Naive B cell (primary cell): Measurements from ENCODE around the gene PRM2. TPM values are rescaled to one million over a fixed set of nuclear protein-coding genes. Genes with fewer than 3 reads are reported as not detected.

Experiments used
- ATAC-seq, 2 donors: fragments of 150-1000 bp; cut with Tn5 transposase; 2 replicates each; pipeline ENCODE4 v1.10.0; 2021; ENCODE audit warnings: low read depth in 2 of 2, mild to moderate bottlenecking in 2 of 2, moderate library complexity in 2 of 2
- DNase-seq: peaks from one replicate; pipeline ENCODE4 v3.0.0; 2022
- H3K27ac Mint-ChIP-seq, 6 donors: one replicate each; pipeline ENCODE4 v1.8.0; 2020 to 2022; ENCODE audit warnings: mild to moderate bottlenecking in 6 of 6, mixed read lengths in 6 of 6, moderate library complexity in 5 of 6, inconsistent platforms in 2 of 6
- H3K27me3 Mint-ChIP-seq, 3 donors: one replicate each; pipeline ENCODE4 v1.8.0; 2021 to 2022; ENCODE audit warnings: mixed read lengths in 3 of 3, mild to moderate bottlenecking in 1 of 3
- H3K36me3 Mint-ChIP-seq, 2 donors: one replicate each; pipeline ENCODE4 v1.8.0; 2020 to 2022; ENCODE audit warnings: mixed read lengths in 2 of 2, inconsistent platforms in 1 of 2, mild to moderate bottlenecking in 1 of 2
- H3K4me1 Mint-ChIP-seq, 3 donors: one replicate each; pipeline ENCODE4 v1.8.0; 2020 to 2022; ENCODE audit warnings: mixed read lengths in 3 of 3, inconsistent platforms in 1 of 3, mild to moderate bottlenecking in 1 of 3, moderate library complexity in 1 of 3
- H3K4me3 Mint-ChIP-seq, 8 donors: one replicate each; pipeline ENCODE4 v1.8.0; 2020 to 2022; ENCODE audit warnings: mild to moderate bottlenecking in 8 of 8, mixed read lengths in 8 of 8, moderate library complexity in 8 of 8, inconsistent platforms in 2 of 8
- H3K9me3 Mint-ChIP-seq, 7 donors: one replicate each; pipeline ENCODE4 v1.8.0; 2020 to 2022; ENCODE audit warnings: mixed read lengths in 7 of 7, mild to moderate bottlenecking in 5 of 7, inconsistent platforms in 2 of 7, moderate library complexity in 1 of 7
- polyA plus RNA-seq, 6 donors: library from polyadenylated mRNA; unstranded; fragments of 300-500 nt; fragmentation: Illumina TruSeq; gene quantifications; one replicate each; pipeline ENCODE4 v1.2.3, GENCODE V29; 2021; ENCODE audit warnings: low read depth in 6 of 6

PRM2 gene
- polyA plus RNA-seq, 6 donors from 2014 or later = not detected

GRCh38 chr16:11238272-11239202, 37.7 kb downstream of the PRM2 start:
- H3K27ac Mint-ChIP-seq = no peak overlapping the region
- H3K9me3 Mint-ChIP-seq = no peaks in the 10 kb centered on the region
- H3K4me3 Mint-ChIP-seq = peak overlapping the region in 1 of 8 donors; percentile 14
- peaks cover 11 to 19% (median 11%) of the 10 kb centered on the region in 3 donors for H3K4me1 Mint-ChIP-seq
- H3K27me3 Mint-ChIP-seq = no peaks in the 10 kb centered on the region
- no peak for DNase-seq
- H3K36me3 Mint-ChIP-seq = no peaks in the 10 kb centered on the region
- no peak for ATAC-seq

- no peaks in the 10 kb centered on the region for H3K27me3 Mint-ChIP-seq
- H3K4me1 Mint-ChIP-seq = peaks cover 21 to 34% (median 29%) of the 10 kb centered on the region in 3 donors
- H3K36me3 Mint-ChIP-seq = no peaks in the 10 kb centered on the region
- H3K4me3 Mint-ChIP-seq = no peak overlapping the region
- DNase-seq (no peak), ATAC-seq (no peak)
- no peaks in the 10 kb centered on the region for H3K9me3 Mint-ChIP-seq
- no peak overlapping the region for H3K27ac Mint-ChIP-seq
Observed at GRCh38 chr16:11236461-11237254, 39.6 kb downstream of the PRM2 start.

- Mint-ChIP-seq H3K27ac (no peak overlapping the region), H3K4me1 (peaks cover 20 to 34% (median 27%) of the 10 kb centered on the region in 3 donors), H3K9me3 (no peaks in the 10 kb centered on the region), H3K27me3 (no peaks in the 10 kb centered on the region), H3K4me3 (no peak overlapping the region), H3K36me3 (no peaks in the 10 kb centered on the region)
- DNase-seq (no peak), ATAC-seq (no peak)
Observed at GRCh38 chr16:11235703-11235991, 40.6 kb downstream of the PRM2 start.

GRCh38 chr16:11234884-11235702, 41.2 kb downstream of the PRM2 start:
- Mint-ChIP-seq H3K4me3 (peak overlapping the region in 1 of 8 donors; percentile 45), H3K4me1 (peaks cover 16 to 29% (median 23%) of the 10 kb centered on the region in 3 donors), H3K9me3 (no peaks in the 10 kb centered on the region), H3K27me3 (no peaks in the 10 kb centered on the region), H3K27ac (peak overlapping the region in 1 of 6 donors; percentile 17), H3K36me3 (no peaks in the 10 kb centered on the region)
- no peak for DNase-seq
- no peak for ATAC-seq

GRCh38 chr16:11233727-11234376, 42.4 kb downstream of the PRM2 start:
- H3K4me3 Mint-ChIP-seq = peak overlapping the region; percentile 52 to 80 (median 68)
- H3K36me3 Mint-ChIP-seq = no peaks in the 10 kb centered on the region
- peak overlapping the region in 3 of 6 donors; percentile 62 to 63 (median 62) for H3K27ac Mint-ChIP-seq
- no peaks in the 10 kb centered on the region for H3K9me3 Mint-ChIP-seq
- no peak for DNase-seq
- ATAC-seq = peak; percentile 19 to 30
- no peaks in the 10 kb centered on the region for H3K27me3 Mint-ChIP-seq
- peaks cover 16 to 29% (median 23%) of the 10 kb centered on the region in 3 donors for H3K4me1 Mint-ChIP-seq

GRCh38 chr16:11232852-11233726, 43.2 kb downstream of the PRM2 start:
- ATAC-seq (peak; percentile 83 to 84), DNase-seq (peak; percentile 66)
- Mint-ChIP-seq H3K4me1 (peaks cover 16 to 29% (median 23%) of the 10 kb centered on the region in 3 donors), H3K4me3 (peak overlapping the region; percentile 52 to 91 (median 70)), H3K9me3 (no peaks in the 10 kb centered on the region), H3K36me3 (no peaks in the 10 kb centered on the region), H3K27me3 (no peaks in the 10 kb centered on the region), H3K27ac (peak overlapping the region in 4 of 6 donors; percentile 62 to 85 (median 62))

- Mint-ChIP-seq H3K27me3 (no peaks in the 10 kb centered on the region), H3K4me3 (peak overlapping the region; percentile 52 to 91 (median 70)), H3K4me1 (peaks cover 16 to 29% (median 23%) of the 10 kb centered on the region in 3 donors), H3K36me3 (no peaks in the 10 kb centered on the region), H3K9me3 (no peaks in the 10 kb centered on the region), H3K27ac (peak overlapping the region in 4 of 6 donors; percentile 62 to 96 (median 73))
- no peak for DNase-seq
- ATAC-seq = no peak
Observed at GRCh38 chr16:11232302-11232851, 43.9 kb downstream of the PRM2 start.

- no peak for ATAC-seq
- Mint-ChIP-seq H3K27ac (peak overlapping the region in 3 of 6 donors; percentile 21 to 39 (median 33)), H3K4me3 (peak overlapping the region in 3 of 8 donors; percentile 32 to 68 (median 56)), H3K9me3 (no peaks in the 10 kb centered on the region), H3K4me1 (peaks cover 16 to 29% (median 23%) of the 10 kb centered on the region in 3 donors), H3K36me3 (no peaks in the 10 kb centered on the region), H3K27me3 (no peaks in the 10 kb centered on the region)
- no peak for DNase-seq
Observed at GRCh38 chr16:11231367-11231970, 44.8 kb downstream of the PRM2 start.

GRCh38 chr16:11229906-11230305, 46.4 kb downstream of the PRM2 start:
- no peak overlapping the region for H3K4me3 Mint-ChIP-seq
- no peak for ATAC-seq

GRCh38 chr16:11229432-11229831, 46.8 kb downstream of the PRM2 start:
- Mint-ChIP-seq H3K27me3 (no peaks in the 10 kb centered on the region), H3K9me3 (no peaks in the 10 kb centered on the region), H3K4me1 (peaks cover 20 to 49% (median 37%) of the 10 kb centered on the region in 3 donors), H3K4me3 (peak overlapping the region in 1 of 8 donors; percentile 67), H3K27ac (no peak overlapping the region), H3K36me3 (no peaks in the 10 kb centered on the region)
- ATAC-seq (no peak), DNase-seq (no peak)

More at GRCh38 chr16:11229906-11230305, 46.4 kb downstream of the PRM2 start:
- H3K27me3 Mint-ChIP-seq = no peaks in the 10 kb centered on the region
- no peaks in the 10 kb centered on the region for H3K9me3 Mint-ChIP-seq
- no peak for DNase-seq
- H3K36me3 Mint-ChIP-seq = no peaks in the 10 kb centered on the region
- no peak overlapping the region for H3K27ac Mint-ChIP-seq
- H3K4me1 Mint-ChIP-seq = peaks cover 17 to 45% (median 32%) of the 10 kb centered on the region in 3 donors
